ENCODE data around the gene GABARAP.

The GABARAP gene

DNA sequence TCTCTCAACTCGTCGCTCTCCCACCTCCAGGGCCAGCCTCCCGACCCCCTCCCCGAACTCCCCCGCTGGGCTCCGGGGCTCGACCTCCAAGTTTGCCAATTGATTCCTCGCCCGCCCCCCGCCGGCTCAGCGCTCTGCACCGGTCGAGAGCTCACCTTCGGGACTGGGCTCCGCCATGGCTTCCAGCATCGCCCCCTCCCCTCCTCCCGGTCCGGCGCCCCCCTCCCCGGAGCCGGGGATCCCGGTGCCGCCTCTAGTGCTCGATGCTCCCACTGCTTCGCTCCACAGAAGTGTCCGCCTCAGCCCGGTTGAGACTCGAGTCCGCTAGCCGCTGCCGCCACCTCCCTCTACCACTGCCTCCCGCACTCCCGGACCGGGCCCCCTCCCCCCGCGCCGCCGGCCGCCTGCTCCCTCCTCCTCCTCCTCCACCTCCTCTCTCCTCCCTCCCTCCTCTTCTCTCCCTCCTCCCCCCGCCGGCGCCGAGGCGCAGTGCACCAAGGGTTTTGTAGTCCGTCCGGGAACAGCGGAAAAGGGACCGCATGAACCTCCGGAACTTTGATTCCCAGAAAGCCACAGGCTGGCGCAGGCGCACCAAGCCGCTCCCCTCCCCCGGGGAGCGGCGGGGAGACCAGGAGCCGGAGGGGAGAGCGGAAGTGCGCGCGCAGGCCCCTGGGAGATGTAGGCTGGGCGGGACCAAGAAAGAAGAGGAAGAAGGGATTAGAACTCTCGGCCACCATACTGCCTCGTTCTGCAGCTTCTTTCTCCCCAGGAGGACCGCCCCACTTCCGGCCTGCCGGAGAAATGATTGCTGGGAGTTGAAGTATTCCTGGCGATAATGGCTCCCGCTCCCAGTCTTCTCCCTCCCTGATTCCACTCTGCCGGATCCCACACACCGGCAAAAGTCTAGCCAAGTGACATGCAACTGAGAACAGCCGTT, 2.9 kb downstream of the GABARAP start, which contains the start of gene PHF23:
Gene PHF23 (minus strand): TSS at position 367 of the 937 bp plus-strand sequence. CDS start 178 bp downstream, at position 189.
- H3K4me1 Mint-ChIP-seq = peaks cover 49% of the 10 kb centered on the region
- H3K27ac Mint-ChIP-seq = peak within 1 kb of the TSS; percentile 100
- H3K4me3 Mint-ChIP-seq = peak within 1 kb of the TSS; percentile 100
- ATAC-seq (ENCODE audit: low read depth) (peak; percentile 60), DNase-seq (ENCODE audit: low spot score in 2 of 2) (peak; percentile 80 to 87)
- no peaks in the 10 kb centered on the region for H3K27me3 Mint-ChIP-seq
- H3K36me3 Mint-ChIP-seq = peaks cover 23% of the 10 kb centered on the region
- H3K9me3 Mint-ChIP-seq = no peaks in the 10 kb centered on the region

DNA sequence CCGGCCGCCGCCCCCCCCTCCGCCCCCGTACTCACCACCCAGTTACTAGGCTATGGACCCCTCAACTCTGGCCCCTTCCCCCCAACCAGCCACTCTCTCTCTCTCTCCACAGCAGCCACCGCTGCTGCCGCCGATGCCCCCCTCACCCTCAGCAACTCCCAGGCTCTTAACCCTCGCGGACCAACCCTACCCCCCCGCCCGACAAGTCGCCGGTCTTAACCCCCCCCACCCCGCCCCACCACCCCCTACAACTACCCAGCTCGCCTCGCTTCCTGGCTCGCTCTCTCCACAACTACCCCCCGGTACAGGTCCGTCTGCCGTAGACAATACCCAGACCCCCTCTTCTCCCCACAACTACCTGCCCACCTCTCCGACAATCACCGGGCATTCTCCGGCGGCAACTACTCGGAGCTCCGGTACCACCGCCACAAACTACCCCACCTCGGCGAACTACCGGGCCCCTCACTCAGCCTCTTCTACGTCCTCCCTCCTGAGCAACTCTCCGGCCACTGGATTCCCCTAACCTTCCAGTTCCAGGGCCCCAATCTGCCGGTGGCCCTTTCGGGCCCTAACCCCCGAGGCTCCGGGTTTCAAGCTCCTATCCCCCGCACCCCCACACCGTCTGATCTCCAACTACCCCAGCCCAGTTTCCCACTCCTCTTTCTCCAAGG, 3.7 kb downstream of the GABARAP start:
- Mint-ChIP-seq H3K4me1 (peaks cover 53% of the 10 kb centered on the region), H3K36me3 (peaks cover 23% of the 10 kb centered on the region), H3K27ac (peak overlapping the region; percentile 100), H3K9me3 (no peaks in the 10 kb centered on the region), H3K4me3 (peak overlapping the region; percentile 100), H3K27me3 (no peaks in the 10 kb centered on the region)
- DNase-seq (ENCODE audit: low spot score in 2 of 2) = no peak
- ATAC-seq (ENCODE audit: low read depth) = no peak

DNA sequence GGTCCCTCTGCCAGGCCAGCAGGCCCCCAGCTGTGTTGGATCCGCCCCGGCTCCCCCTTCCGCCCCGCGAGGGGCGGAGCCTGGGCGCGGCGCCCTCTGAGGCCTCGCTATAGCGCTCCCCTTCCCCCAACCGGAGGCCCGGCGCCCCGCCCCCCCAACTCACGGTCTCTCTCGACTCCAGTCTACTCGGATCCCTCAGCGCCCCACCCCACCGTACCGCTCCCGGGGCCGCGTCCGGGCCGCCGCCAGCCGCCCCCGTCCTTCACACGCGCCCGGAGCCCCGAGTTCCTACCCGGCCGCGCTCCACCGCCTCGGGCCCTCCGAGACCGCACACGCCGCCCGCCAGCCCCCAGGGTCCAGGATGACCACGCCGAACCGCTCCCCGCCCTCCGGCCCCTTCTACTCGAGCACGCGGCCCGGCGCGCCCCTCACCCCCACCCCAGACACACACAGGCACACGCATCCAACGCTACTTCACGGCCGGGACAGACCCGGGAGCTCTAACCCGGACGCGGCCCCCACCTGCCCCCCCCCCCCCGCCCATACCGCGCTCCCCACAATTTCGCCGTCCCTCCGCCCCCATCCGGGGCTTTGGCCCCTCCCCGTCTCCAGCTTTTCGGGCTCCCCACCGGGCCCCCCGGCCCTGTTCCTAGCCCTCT, 4.4 kb downstream of the GABARAP start:
- Mint-ChIP-seq H3K27ac (peak overlapping the region; percentile 100), H3K36me3 (peaks cover 24% of the 10 kb centered on the region), H3K4me3 (peak overlapping the region; percentile 100), H3K9me3 (no peaks in the 10 kb centered on the region), H3K4me1 (peaks cover 54% of the 10 kb centered on the region), H3K27me3 (no peaks in the 10 kb centered on the region)
- DNase-seq (ENCODE audit: low spot score in 2 of 2) = peak; percentile 67 to 68
- ATAC-seq (ENCODE audit: low read depth) = peak; percentile 31

DNA sequence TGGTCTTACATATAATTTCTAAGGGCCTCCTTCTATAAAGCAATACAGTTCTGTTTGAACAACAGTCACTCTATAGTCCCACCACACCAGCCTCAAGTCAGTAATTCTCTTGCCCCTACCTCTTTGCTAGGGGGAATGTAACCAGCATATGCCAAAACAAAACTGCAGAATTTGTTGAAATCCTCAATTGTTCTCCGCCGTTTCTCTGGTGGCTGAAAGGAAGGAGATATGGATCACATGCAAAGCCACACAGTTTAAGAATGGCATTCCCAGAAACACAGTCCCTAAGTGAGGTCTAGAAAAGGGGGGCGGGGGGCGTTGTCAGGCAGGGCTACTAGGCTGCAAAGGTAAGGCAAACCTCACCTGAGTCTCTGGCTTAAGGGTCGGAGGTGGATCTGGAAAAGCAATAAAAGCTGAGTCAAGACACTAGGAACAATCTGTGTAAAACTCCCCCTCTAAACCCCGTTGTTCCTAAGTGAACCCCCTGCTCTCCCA, 4.9 kb downstream of the GABARAP start:
- no peak for DNase-seq (ENCODE audit: low spot score in 2 of 2)
- H3K4me1 Mint-ChIP-seq = peaks cover 54% of the 10 kb centered on the region
- H3K27me3 Mint-ChIP-seq = no peaks in the 10 kb centered on the region
- no peaks in the 10 kb centered on the region for H3K9me3 Mint-ChIP-seq
- H3K36me3 Mint-ChIP-seq = peaks cover 24% of the 10 kb centered on the region
- peak overlapping the region; percentile 100 for H3K4me3 Mint-ChIP-seq
- peak overlapping the region; percentile 100 for H3K27ac Mint-ChIP-seq
- ATAC-seq (ENCODE audit: low read depth) = no peak

DNA sequence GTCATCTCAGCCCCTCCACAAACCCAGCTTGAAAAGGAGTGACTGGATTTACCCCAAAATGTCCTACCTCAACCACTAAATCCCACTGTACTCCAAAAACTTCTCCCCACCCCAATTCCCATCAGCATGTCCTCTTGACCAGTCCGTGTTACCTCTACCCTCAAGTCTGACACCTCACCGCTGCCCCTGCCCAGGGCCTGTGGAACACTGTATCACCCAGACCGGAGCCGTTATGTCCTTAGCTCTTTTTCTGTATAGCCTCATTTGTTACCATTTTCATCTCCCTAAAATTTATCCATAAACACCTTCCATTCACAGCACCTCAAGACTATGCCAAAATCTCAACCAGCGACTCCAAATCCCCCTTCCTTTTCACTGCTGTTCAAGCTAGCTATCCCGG, 5.4 kb downstream of the GABARAP start:
- peak overlapping the region; percentile 100 for H3K27ac Mint-ChIP-seq
- no peaks in the 10 kb centered on the region for H3K9me3 Mint-ChIP-seq
- H3K4me3 Mint-ChIP-seq = no peak overlapping the region
- H3K36me3 Mint-ChIP-seq = peaks cover 23% of the 10 kb centered on the region
- H3K4me1 Mint-ChIP-seq = peaks cover 56% of the 10 kb centered on the region
- DNase-seq (ENCODE audit: low spot score in 2 of 2) = no peak
- H3K27me3 Mint-ChIP-seq = no peaks in the 10 kb centered on the region
- ATAC-seq (ENCODE audit: low read depth) = no peak

DNA sequence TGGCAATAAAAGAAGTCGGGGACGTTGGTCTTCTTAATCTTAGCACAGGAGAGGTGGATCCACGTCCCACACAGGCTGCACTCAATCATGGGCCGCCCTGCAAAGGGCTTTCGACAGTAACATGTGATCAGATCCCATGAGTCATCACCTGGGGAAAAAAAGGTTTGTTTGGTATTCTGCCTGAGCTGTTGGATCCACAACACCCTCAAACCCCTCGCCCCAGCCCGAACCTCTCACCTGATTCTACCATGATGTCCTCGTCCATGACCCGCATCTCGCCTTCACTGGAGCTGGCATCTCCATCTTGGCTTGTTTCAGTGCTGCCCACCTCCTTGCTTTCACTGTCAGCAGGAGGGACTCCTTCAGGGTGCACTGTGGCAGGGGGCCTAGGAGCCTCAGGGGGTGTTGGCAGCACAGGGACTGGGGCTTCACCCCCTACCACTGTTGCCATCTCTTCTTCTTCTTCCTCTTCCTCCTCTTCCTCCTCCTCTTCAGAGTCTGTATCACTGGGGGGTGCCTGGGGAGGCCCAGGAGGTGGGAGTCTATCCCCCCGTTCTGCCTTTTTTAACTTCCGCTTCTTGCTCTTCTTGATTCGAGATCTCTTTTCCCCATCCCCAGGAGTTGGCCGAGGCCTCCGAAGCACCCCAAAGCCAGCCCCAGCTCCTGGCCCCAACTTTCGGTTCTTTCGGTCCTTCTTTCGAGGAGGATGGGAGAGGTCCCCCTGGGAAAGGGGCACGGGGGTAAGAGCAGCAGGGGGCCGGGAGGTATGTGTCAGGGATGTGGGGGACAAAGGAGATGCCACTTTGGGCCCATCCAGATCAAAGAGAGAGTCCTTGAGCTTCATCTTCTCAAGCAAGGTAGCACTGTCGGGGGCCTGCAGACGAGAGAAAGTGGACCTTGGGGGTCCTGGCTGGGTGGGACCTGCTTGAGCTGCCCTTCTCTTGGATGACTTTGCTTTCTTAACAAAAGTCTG, 6.3 kb downstream of the GABARAP start:
- no peak for ATAC-seq (ENCODE audit: low read depth)
- Mint-ChIP-seq H3K9me3 (no peaks in the 10 kb centered on the region), H3K27ac (peak overlapping the region; percentile 25), H3K4me1 (peaks cover 47% of the 10 kb centered on the region), H3K36me3 (peaks cover 19% of the 10 kb centered on the region), H3K27me3 (no peaks in the 10 kb centered on the region), H3K4me3 (peak overlapping the region; percentile 15)
- DNase-seq (ENCODE audit: low spot score in 2 of 2) = no peak

DNA sequence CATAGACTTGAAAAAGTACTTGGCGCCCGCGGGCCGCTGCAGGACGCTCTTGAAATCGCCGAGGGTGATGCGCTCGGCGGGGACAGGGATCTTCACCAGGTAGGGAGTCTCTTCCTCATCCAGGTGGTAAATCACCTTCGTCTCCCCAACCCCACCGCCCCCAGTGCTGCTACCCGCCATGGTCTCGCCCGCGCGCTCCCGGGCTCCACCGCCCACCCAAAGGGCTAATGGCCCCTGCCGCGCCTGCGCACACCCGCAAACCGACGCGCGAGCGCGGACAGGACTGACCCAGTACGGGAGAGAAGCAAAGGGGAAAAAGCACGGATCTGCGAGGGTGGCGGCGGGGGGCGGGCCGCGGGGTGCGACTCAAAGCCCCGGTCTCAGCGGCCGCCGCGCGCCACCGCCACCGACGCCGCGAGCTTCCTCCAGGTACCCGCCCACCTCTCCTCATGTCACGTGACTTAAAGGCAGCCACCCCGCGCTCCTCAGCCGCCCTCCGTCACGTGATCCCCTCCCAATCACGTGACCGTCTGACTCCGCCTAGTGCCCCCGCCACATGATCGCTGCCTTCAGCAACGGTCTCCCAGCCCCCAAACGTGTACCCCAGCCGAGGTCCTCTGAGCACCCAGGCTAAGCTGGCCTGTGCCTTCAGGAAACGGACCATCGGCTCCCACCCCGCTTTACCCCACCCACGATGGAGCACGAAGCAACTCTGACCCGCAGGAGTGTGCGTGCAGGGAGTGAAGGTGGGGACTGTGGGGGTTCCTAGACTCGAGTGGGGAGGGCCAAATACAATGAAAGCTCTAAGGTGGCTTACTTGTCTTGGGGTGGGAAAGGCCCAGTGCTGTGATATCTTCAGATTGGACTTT, 7.9 kb downstream of the GABARAP start, which contains the start of gene DVL2:
Gene DVL2 (minus strand): TSS at position 435 of the 869 bp plus-strand sequence. CDS start 255 bp downstream, at position 180.
- peaks cover 35% of the 10 kb centered on the region for H3K4me1 Mint-ChIP-seq
- no peaks in the 10 kb centered on the region for H3K9me3 Mint-ChIP-seq
- peak within 1 kb of the TSS; percentile 86 for H3K4me3 Mint-ChIP-seq
- peak; percentile 67 for ATAC-seq (ENCODE audit: low read depth)
- DNase-seq (ENCODE audit: low spot score in 2 of 2) = peak; percentile 88 to 93
- peak within 1 kb of the TSS; percentile 89 for H3K27ac Mint-ChIP-seq
- peaks cover 17% of the 10 kb centered on the region for H3K36me3 Mint-ChIP-seq
- H3K27me3 Mint-ChIP-seq = no peaks in the 10 kb centered on the region

DNA sequence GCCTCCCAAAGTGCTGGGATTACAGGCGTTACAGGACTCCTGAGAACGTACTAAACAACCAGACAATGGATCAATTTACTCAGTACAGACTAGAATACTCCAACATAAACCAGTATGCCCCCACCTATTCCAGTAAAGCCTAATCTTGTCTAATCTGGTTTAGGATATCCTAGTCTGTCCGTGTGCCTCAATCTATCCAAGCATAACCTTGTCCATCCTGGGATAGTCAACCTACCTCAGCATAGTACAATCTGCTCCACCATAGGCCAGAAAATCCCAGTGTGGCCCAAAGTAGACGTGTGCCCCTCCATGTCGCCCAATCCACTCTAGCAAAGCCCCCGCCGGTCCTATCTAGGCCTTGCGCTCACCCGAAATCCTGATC, 8.6 kb downstream of the GABARAP start:
- Mint-ChIP-seq H3K9me3 (no peaks in the 10 kb centered on the region), H3K27me3 (no peaks in the 10 kb centered on the region), H3K36me3 (peaks cover 19% of the 10 kb centered on the region), H3K27ac (peak overlapping the region; percentile 89), H3K4me3 (peak overlapping the region; percentile 86), H3K4me1 (peaks cover 35% of the 10 kb centered on the region)
- ATAC-seq (ENCODE audit: low read depth) (no peak), DNase-seq (ENCODE audit: low spot score in 2 of 2) (no peak)

DNA sequence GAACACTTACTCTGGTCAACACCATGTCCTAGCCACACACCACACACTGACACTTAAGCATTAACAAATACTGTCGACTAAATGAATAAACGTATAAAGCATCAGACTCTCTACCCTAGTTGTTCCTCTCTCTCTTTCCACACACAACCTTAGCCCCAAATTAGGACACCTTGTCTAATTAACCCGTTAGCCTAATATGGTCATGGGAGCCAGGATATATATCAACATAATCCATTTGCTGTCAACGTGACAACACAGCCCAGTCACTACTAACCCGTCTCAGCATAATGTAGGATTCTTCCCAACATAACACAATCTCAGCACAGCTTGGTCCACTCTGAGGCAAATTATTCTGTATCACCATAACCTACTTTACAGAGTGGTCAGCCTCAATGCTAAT, 10.1 kb downstream of the GABARAP start:
- Mint-ChIP-seq H3K27me3 (no peaks in the 10 kb centered on the region), H3K9me3 (no peaks in the 10 kb centered on the region), H3K4me1 (peaks cover 33% of the 10 kb centered on the region), H3K4me3 (no peak overlapping the region), H3K27ac (no peak overlapping the region), H3K36me3 (peaks cover 23% of the 10 kb centered on the region)
- no peak for DNase-seq (ENCODE audit: low spot score in 2 of 2)
- ATAC-seq (ENCODE audit: low read depth) = no peak

DNA sequence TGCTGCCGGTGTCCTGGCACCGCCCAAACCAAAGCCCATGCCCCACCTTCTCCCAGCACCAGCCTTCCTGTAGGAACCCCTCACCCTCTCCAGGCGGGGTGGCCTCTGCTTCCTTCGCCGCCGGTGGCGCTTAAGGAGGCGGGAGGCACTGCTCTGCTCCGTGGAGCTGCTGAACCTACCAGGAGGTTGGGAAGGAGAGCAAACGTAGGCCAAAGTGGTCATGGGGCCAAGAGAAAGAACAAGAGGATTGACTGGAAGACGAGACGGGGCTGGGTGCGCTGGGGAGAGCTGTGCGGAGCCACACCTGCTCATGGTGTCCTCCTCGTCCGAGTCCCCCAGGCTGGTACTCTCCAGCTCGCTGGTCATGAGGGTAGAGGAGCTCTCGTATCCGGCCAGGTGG, 12.7 kb downstream of the GABARAP start:
- Mint-ChIP-seq H3K27ac (no peak overlapping the region), H3K4me3 (no peak overlapping the region), H3K36me3 (peaks cover 18% of the 10 kb centered on the region)

DNA sequence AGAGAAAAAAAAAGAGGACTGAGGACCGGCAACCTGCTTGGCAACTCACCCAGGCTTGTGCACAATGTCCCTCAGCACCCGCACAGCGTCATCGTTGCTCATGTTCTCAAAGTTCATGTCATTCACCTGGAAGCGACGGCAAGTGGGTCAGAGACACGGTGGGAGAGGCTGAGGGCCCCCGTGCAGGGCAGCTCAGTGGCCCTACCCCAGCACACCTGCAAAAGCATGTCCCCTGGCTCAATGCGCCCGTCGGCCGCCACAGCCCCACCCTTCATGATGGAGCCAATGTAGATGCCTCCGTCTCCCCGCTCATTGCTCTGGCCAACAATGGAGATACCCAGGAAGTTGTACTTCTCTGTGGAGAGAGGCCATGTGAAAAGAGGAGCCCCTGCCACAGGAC, 13.3 kb downstream of the GABARAP start:
- Mint-ChIP-seq H3K27me3 (no peaks in the 10 kb centered on the region), H3K4me1 (peaks cover 14% of the 10 kb centered on the region), H3K4me3 (no peak overlapping the region), H3K36me3 (peaks cover 21% of the 10 kb centered on the region), H3K27ac (no peak overlapping the region), H3K9me3 (no peaks in the 10 kb centered on the region)
- no peak for ATAC-seq (ENCODE audit: low read depth)
- DNase-seq (ENCODE audit: low spot score in 2 of 2) = no peak

More for the DNA sequence above, 12.7 kb downstream of the GABARAP start:
- Mint-ChIP-seq H3K9me3 (no peaks in the 10 kb centered on the region), H3K4me1 (peaks cover 16% of the 10 kb centered on the region), H3K27me3 (no peaks in the 10 kb centered on the region)
- DNase-seq (ENCODE audit: low spot score in 2 of 2) = no peak
- ATAC-seq (ENCODE audit: low read depth) = no peak

Data from memory B cell (primary cell).